HepG2 (cell line): ENCODE results near the gene NUDCD2. TPM values are rescaled to one million over a fixed set of nuclear protein-coding genes. Genes with fewer than 3 reads are reported as not detected.

Experiments
- AKAP8 ChIP-seq: sonication (generic); formaldehyde crosslinking; IDR thresholded peaks from 2 replicates; pipeline ENCODE4 v1.5.1; 2020; ENCODE audit warnings: mild to moderate bottlenecking, missing genetic modification reagents
- ATF5 ChIP-seq: sonication (generic); formaldehyde crosslinking; IDR thresholded peaks from 2 replicates; pipeline ENCODE4 v1.4.0; 2020; ENCODE audit warnings: mild to moderate bottlenecking, low read depth, missing genetic modification reagents
- GLI4 ChIP-seq: sonication (generic); formaldehyde crosslinking; IDR thresholded peaks from 2 replicates; pipeline ENCODE4 v1.5.1; 2020; ENCODE audit warnings: missing genetic modification reagents, mild to moderate bottlenecking, moderate library complexity, borderline replicate concordance
- HHEX ChIP-seq: IDR thresholded peaks from 2 replicates; pipeline ENCODE4 v1.6.1; 2016; ENCODE audit warnings: control low read depth
- HNRNPLL ChIP-seq: fragments of 200-400 bp; formaldehyde crosslinking; IDR thresholded peaks from 2 replicates; pipeline ENCODE4 v1.6.1; 2017; ENCODE audit warnings: mild to moderate bottlenecking, low read depth, low read length; ENCODE audit not compliant: poor library complexity, severe bottlenecking
- LCORL ChIP-seq, 2 experiments: fragments of 450-650 bp in 1 of 2; sonication (generic) in 1 of 2; formaldehyde crosslinking in 1 of 2; IDR thresholded peaks; 2 replicates each; pipeline versions ENCODE4 v1.5.0 to v1.6.1; 2017 to 2020; ENCODE audit warnings: antibody characterized with exemption in 1 of 2, missing genetic modification reagents in 1 of 2
- MAZ ChIP-seq, 2 experiments: sonication (generic) in 1 of 2; formaldehyde crosslinking in 1 of 2; IDR thresholded peaks; 2 replicates each; pipeline versions ENCODE4 v1.5.0 to v1.6.1; 2012 to 2020; ENCODE audit warnings: low read depth in 2 of 2, mild to moderate bottlenecking in 2 of 2, borderline replicate concordance in 1 of 2, improper control_type of control experiment in 1 of 2, low read length in 1 of 2, missing genetic modification reagents in 1 of 2, moderate library complexity in 1 of 2
- MYC ChIP-seq: sonication (generic); formaldehyde crosslinking; IDR thresholded peaks from 2 replicates; pipeline ENCODE4 v1.9.0; 2021; ENCODE audit warnings: missing genetic modification reagents, borderline replicate concordance
- TFAP4 ChIP-seq: sonication (generic); IDR thresholded peaks from 2 replicates; pipeline ENCODE4 v1.6.1; 2016; ENCODE audit warnings: low read depth, borderline replicate concordance
- TFDP1 ChIP-seq: IDR thresholded peaks from 2 replicates; pipeline ENCODE4 v1.6.1; 2016; ENCODE audit warnings: missing compliant biosample characterization, missing genetic modification reagents, borderline replicate concordance
- TRIM24 ChIP-seq: sonication (generic); formaldehyde crosslinking; IDR thresholded peaks from 2 replicates; pipeline ENCODE4 v1.8.0; 2022; ENCODE audit warnings: mild to moderate bottlenecking, missing genetic modification reagents
- ZNF33A ChIP-seq: sonication (generic); formaldehyde crosslinking; IDR thresholded peaks from 2 replicates; pipeline ENCODE4 v1.5.1; 2020; ENCODE audit warnings: missing genetic modification reagents, mild to moderate bottlenecking, moderate library complexity, borderline replicate concordance
- ZNF747 ChIP-seq: sonication (generic); formaldehyde crosslinking; IDR thresholded peaks from 2 replicates; pipeline ENCODE4 v1.8.1; 2023; ENCODE audit warnings: missing genetic modification reagents, mild to moderate bottlenecking, borderline replicate concordance
- ZNF841 ChIP-seq: sonication (generic); formaldehyde crosslinking; IDR thresholded peaks from 2 replicates; pipeline ENCODE4 v1.8.1; 2023; ENCODE audit warnings: missing genetic modification reagents, borderline replicate concordance
- ZNF891 ChIP-seq: sonication (generic); formaldehyde crosslinking; IDR thresholded peaks from 2 replicates; pipeline ENCODE4 v1.5.0; 2020; ENCODE audit warnings: mild to moderate bottlenecking, missing genetic modification reagents
- polyA plus RNA-seq, 8 experiments: library from polyadenylated mRNA; depleted of rRNA in 3 of 8; stranded (reverse) in 7 of 8; unstranded in 1 of 8; fragments of >200 nt; fragmentation: Illumina TruSeq in 4 of 8; extraction: Trizol in 4 of 8; gene quantifications; 2 replicates each; pipeline versions ENCODE4 v1.2.1 to v1.2.3, GENCODE V29; 2011 to 2016; ENCODE audit warnings: low read depth in 4 of 8, missing spikeins in 1 of 8, mixed read lengths in 1 of 8; ENCODE audit not compliant: insufficient read depth in 1 of 8
- total RNA-seq, 5 experiments: library from RNA; depleted of rRNA; stranded (reverse); fragments of >200 nt; fragmentation: Illumina TruSeq; extraction: Trizol; gene quantifications; 2 replicates each; pipeline ENCODE4 v1.2.3, GENCODE V29; 2016; ENCODE audit warnings: low read depth in 1 of 5
- TF ChIP-seq, protein P1 (sequence below): sonication (generic); formaldehyde crosslinking; IDR thresholded peaks from 2 replicates; pipeline ENCODE4 v1.5.1; 2020; ENCODE audit warnings: missing genetic modification reagents, mild to moderate bottlenecking, borderline replicate concordance
- TF ChIP-seq, protein P2 (sequence below): sonication (generic); formaldehyde crosslinking; IDR thresholded peaks from 2 replicates; pipeline ENCODE4 v1.5.0; 2020; ENCODE audit warnings: missing genetic modification reagents

Gene NUDCD2
- total and polyA plus RNA-seq, 2 of the 13 experiments (the other 11 are each of a cell fraction or from before 2014, with no cell fraction given), result 14.8 to 39.2 TPM

GRCh38 chr5:163505368-163506094 lies 45.6 kb upstream of the NUDCD2 start, which contains the start of gene MAT2B (continued):
- TF ChIP-seq ATF5 (CRISPR knock-in tag), result no peak
- TF ChIP-seq ZNF747 (CRISPR knock-in tag), result peak; percentile 31; the same call in 1 of the 2 replicates
- TF ChIP-seq TFDP1 (CRISPR knock-in tag), result peak; percentile 69; the same call in 1 of the 2 replicates
- TF ChIP-seq, protein P1, sequence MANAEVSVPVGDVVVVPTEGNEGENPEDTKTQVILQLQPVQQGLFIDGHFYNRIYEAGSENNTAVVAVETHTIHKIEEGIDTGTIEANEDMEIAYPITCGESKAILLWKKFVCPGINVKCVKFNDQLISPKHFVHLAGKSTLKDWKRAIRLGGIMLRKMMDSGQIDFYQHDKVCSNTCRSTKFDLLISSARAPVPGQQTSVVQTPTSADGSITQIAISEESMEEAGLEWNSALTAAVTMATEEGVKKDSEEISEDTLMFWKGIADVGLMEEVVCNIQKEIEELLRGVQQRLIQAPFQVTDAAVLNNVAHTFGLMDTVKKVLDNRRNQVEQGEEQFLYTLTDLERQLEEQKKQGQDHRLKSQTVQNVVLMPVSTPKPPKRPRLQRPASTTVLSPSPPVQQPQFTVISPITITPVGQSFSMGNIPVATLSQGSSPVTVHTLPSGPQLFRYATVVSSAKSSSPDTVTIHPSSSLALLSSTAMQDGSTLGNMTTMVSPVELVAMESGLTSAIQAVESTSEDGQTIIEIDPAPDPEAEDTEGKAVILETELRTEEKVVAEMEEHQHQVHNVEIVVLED, result peak; percentile 95
- TF ChIP-seq GLI4 (CRISPR knock-in tag), result no peak; the same call in 1 of the 2 replicates
- TF ChIP-seq HHEX (CRISPR knock-in tag), result no peak
- no peak; the same call in 1 of the 2 replicates for TF ChIP-seq ZNF33A (CRISPR knock-in tag)
- TF ChIP-seq ZNF891 (CRISPR knock-in tag), result peak; percentile 92
- TF ChIP-seq AKAP8 (CRISPR knock-in tag), result no peak
- no peak for TF ChIP-seq LCORL (IDR thresholded peaks at IDR 0.05)
- peak; percentile 61 for TF ChIP-seq LCORL (CRISPR knock-in tag; IDR thresholded peaks at IDR 0.05)
- TF ChIP-seq, protein P2, sequence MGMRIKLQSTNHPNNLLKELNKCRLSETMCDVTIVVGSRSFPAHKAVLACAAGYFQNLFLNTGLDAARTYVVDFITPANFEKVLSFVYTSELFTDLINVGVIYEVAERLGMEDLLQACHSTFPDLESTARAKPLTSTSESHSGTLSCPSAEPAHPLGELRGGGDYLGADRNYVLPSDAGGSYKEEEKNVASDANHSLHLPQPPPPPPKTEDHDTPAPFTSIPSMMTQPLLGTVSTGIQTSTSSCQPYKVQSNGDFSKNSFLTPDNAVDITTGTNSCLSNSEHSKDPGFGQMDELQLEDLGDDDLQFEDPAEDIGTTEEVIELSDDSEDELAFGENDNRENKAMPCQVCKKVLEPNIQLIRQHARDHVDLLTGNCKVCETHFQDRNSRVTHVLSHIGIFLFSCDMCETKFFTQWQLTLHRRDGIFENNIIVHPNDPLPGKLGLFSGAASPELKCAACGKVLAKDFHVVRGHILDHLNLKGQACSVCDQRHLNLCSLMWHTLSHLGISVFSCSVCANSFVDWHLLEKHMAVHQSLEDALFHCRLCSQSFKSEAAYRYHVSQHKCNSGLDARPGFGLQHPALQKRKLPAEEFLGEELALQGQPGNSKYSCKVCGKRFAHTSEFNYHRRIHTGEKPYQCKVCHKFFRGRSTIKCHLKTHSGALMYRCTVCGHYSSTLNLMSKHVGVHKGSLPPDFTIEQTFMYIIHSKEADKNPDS, result 0 out of 2 replicates have a peak, but pooled peaks have one; percentile 25
- peak; percentile 73 for TF ChIP-seq HNRNPLL
- TF ChIP-seq TFAP4, result no peak
- TF ChIP-seq MYC, result peak; percentile 86
- TF ChIP-seq TRIM24, result no peak
- TF ChIP-seq ZNF841 (CRISPR knock-in tag), result no peak
- peak; percentile 67 for TF ChIP-seq MAZ (IDR thresholded peaks at IDR 0.05; ENCODE audit: borderline replicate concordance, low read depth, low read length)
- TF ChIP-seq MAZ (CRISPR knock-in tag; IDR thresholded peaks at IDR 0.05; ENCODE audit: low read depth), result peak; percentile 59
